LNCaP clone FGC (cell line): ENCODE results near the gene ANKMY2.
"Not testable (repeated sequence)": the region's sequence is repeated elsewhere in the genome, so short reads cannot be mapped to it uniquely, and the experiment has no call there.

Experiments used
- DNase-seq: peaks from one replicate; pipeline ENCODE4 v3.0.0-alpha.2; 2011; ENCODE audit warnings: low read depth
- H3K4me3 ChIP-seq: 2 replicates; pipeline ENCODE4 v1.5.1; 2011; ENCODE audit warnings: mild to moderate bottlenecking, low read depth, low read length, control low read depth
- CTCF ChIP-seq: IDR thresholded peaks from 2 replicates; pipeline ENCODE4 v1.5.1; 2012; ENCODE audit warnings: mild to moderate bottlenecking; ENCODE audit not compliant: control insufficient read depth, insufficient read depth; ENCODE audit errors: extremely low read depth

Gene ANKMY2

GRCh38 chr7:16684935-16685334, 39.4 kb upstream of the ANKMY2 start:
- H3K4me3 ChIP-seq: no peak overlapping the region
- DNase-seq: no peak
- no peak for TF ChIP-seq CTCF

DNA sequence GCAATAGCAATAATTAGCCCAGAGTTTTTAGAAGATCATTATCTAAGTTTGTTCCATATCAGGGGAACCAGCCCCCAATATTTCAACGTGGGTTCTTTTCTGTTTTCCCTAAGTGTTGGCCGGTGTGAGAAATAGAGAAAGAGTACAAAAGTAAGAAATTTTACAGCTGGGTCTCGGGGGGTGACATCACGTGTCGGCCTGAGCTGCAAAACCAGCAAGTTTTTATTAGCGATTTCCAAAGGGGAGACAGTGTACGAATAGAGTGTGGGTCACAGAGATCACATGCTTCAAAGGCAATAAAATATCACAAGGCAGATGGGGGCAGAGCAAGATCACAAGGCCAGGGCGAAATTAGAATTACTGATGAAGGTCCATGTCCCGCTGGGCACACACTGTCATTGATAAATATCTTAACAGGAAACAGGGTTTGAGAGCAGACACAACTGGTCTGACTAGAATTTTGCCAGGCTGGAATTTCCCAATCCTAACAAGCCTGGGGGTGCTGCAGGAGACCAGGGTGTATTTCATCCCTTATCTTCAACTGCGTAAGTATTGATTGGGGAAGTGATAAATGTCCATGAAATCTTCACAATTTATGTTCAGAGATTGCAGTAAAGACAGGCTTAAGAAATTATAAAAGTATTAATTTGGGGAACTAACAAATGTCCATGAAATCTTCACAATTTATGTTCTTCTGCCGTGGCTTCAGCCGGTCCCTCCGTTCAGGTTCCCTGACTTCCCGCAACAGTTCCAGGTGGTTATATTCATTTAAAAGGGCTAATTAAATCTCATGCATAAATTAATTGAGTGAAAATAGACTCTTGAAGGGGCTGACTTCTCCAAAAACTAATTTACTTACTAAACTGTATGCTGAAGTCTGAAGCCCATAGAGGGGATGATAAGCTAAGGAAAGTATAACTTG, 33.4 kb upstream of the ANKMY2 start:
- not testable (repeated sequence) for H3K4me3 ChIP-seq, DNase-seq

GRCh38 chr7:16677978-16678494, 32.5 kb upstream of the ANKMY2 start:
- no peak overlapping the region for H3K4me3 ChIP-seq
- TF ChIP-seq CTCF: no peak

GRCh38 chr7:16675277-16675676, 29.7 kb upstream of the ANKMY2 start:
- no peak overlapping the region for H3K4me3 ChIP-seq
- no peak for TF ChIP-seq CTCF
- DNase-seq: no peak

More at GRCh38 chr7:16677978-16678494, 32.5 kb upstream of the ANKMY2 start:
- DNase-seq: no peak

GRCh38 chr7:16671811-16672210, 26.3 kb upstream of the ANKMY2 start:
- no peak overlapping the region for H3K4me3 ChIP-seq
- no peak for DNase-seq
- no peak for TF ChIP-seq CTCF

DNA sequence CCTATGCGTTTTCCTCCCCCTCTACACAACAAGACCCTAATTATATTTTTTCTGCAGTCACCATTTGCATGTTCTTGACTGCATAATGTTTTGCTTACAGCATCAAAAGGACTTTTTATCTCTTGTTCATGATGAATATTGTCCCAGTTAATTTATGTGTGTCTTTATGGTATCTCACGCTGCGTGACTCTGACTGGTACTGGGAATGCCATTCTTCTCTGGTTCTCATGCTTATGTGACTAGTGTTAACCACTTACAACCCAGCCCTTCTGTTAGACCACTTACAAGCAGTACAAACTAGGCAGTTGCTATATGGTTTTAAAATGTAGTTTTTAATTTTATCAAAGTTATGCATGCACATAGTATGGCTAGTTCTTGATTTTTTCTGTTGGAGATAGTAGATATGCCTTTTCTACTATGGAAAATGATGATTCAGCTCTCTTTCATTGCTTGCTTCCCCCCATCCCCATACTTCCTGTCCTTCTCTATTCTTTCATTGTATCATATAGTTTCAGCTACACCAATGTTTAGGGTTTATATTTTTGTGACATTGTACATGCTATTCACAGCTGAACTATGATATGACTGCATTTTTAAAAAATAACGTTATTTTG, 25.3 kb upstream of the ANKMY2 start:
- DNase-seq: no peak
- H3K4me3 ChIP-seq: no peak overlapping the region
- no peak for TF ChIP-seq CTCF

DNA sequence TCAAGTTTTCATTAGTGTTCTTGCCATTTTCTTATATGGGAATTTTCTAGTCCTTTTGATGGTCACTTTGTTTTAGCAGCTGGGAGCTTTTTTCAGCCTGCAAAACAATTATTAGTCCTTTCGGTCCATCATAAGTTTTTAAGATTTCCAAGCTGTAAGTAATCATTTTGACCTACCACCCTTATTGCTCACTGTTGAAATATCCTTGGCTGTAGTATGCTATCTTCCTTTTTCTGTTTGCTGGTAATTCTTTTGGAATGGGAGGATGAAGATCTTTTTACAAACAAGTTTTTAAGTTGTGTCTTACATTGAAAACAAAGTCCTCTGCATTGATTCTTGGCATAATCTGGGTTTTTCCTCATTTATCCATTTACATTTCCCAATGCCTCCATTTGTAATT, 24.5 kb upstream of the ANKMY2 start:
- H3K4me3 ChIP-seq: no peak overlapping the region
- TF ChIP-seq CTCF: no peak
- no peak for DNase-seq
